Activated T-cell treated with anti-CD3 and anti-CD28 coated beads for 48 hours (primary cell): ENCODE results near the gene PTCD2.

Experiments
- DNase-seq: peaks from one replicate; pipeline ENCODE4 v3.0.0-alpha.2; 2020; ENCODE audit warnings: low read depth

PTCD2 gene

GRCh38 chr5:72346398-72346797, 26.2 kb downstream of the PTCD2 start:
- no peak for DNase-seq

- DNase-seq = peak; percentile 4
Measured at GRCh38 chr5:72347801-72348308, 27.7 kb downstream of the PTCD2 start.

GRCh38 chr5:72351376-72351775, 31.2 kb downstream of the PTCD2 start:
- no peak for DNase-seq

- DNase-seq = no peak
Measured at GRCh38 chr5:72352616-72353015, 32.4 kb downstream of the PTCD2 start.

GRCh38 chr5:72353046-72353445, 32.9 kb downstream of the PTCD2 start:
- no peak for DNase-seq

GRCh38 chr5:72355706-72356299, 35.6 kb downstream of the PTCD2 start:
- no peak for DNase-seq

- no peak for DNase-seq
Measured at GRCh38 chr5:72356361-72356760, 36.2 kb downstream of the PTCD2 start.

- DNase-seq = no peak
Measured at GRCh38 chr5:72358925-72359324, 38.8 kb downstream of the PTCD2 start.

GRCh38 chr5:72359886-72360285, 39.7 kb downstream of the PTCD2 start:
- DNase-seq = no peak

GRCh38 chr5:72363166-72363802, 43.1 kb downstream of the PTCD2 start:
- no peak for DNase-seq

- DNase-seq = no peak
Measured at GRCh38 chr5:72364171-72364570, 44.0 kb downstream of the PTCD2 start.

- DNase-seq = no peak
Measured at GRCh38 chr5:72364951-72365350, 44.8 kb downstream of the PTCD2 start.

- peak; percentile 14 for DNase-seq
Measured at GRCh38 chr5:72366324-72366976, 46.3 kb downstream of the PTCD2 start.

GRCh38 chr5:72368271-72368670, 48.1 kb downstream of the PTCD2 start:
- DNase-seq = no peak

- no peak for DNase-seq
Measured at GRCh38 chr5:72369301-72369700, 49.1 kb downstream of the PTCD2 start.

GRCh38 chr5:72369711-72370110, 49.5 kb downstream of the PTCD2 start:
- DNase-seq = no peak

GRCh38 chr5:72372331-72372730, 52.2 kb downstream of the PTCD2 start:
- DNase-seq = no peak

GRCh38 chr5:72372923-72373322, 52.8 kb downstream of the PTCD2 start:
- DNase-seq = no peak

GRCh38 chr5:72374844-72375243, 54.7 kb downstream of the PTCD2 start:
- no peak for DNase-seq

GRCh38 chr5:72376381-72376780, 56.2 kb downstream of the PTCD2 start:
- no peak for DNase-seq

GRCh38 chr5:72377910-72378638, 57.9 kb downstream of the PTCD2 start:
- no peak for DNase-seq

- DNase-seq = no peak
Measured at GRCh38 chr5:72378639-72379289, 58.6 kb downstream of the PTCD2 start.
